Measurements from ENCODE around the gene NQO2. TPM values are rescaled to one million over a fixed set of nuclear protein-coding genes. Genes with fewer than 3 reads are reported as not detected.
"Not testable (repeated sequence)": the region's sequence is repeated elsewhere in the genome, so short reads cannot be mapped to it uniquely, and the experiment has no call there.

The NQO2 gene
- total RNA-seq, 1 experiment from 2014 or later = 26.8 TPM

DNA sequence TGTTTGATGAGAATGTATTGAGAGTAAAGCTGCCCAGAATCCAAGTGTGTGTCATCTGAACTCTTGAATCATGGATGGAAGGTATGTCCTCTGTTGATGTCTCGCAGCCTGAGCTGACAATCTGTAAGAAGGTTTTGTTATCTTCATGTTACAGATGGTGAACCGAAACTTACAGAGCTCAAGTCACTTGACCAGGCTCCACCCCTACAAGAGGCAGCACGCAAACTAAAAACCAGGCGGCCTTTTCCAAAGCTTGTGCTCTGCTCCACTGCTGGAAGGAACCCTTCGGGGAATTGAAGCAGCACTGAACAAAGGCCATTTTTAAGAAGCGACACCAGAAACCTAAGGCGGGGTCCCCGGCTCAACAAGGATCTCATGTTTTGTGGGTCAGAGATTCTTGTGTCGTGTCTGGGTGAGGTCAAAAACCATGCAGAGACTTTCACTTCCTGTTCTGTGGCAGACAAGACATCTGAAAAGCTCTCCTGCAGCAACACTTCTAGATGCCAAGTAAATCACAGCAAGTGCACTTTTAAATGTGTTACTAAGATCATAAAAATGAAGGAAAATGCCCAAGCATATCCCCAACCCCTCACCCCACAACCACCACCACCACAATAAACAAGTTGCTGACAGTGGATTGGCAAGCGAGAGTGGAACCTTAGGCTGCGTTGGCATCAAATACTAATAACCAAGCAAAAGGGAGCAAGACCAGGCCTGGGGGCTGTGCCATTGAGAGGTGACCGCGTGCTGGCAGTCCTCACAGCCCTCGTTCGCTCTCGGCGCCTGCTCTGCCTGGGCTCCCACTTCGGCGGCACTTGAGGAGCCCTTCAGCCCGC is 27.3 kb downstream of the NQO2 start:
- intact Hi-C loops (cut with micrococcal nuclease) = no loop called here
- Histone ChIP-seq H3K36me3 (ENCODE audit: low read depth, low read length) (no peaks in the 10 kb centered on the region), H3K4me1 (ENCODE audit: insufficient read depth, low read length) (peaks cover 24% of the 10 kb centered on the region), H3F3A (ENCODE audit: low read length, unreplicated experiment) (no peaks in the 10 kb centered on the region), H3K27ac (ENCODE audit: low read length) (no peak overlapping the region), H2AFZ (ENCODE audit: low read length) (no peak overlapping the region), H3K9me3 (ENCODE audit: low read length) (no peaks in the 10 kb centered on the region), H3K4me3 (ENCODE audit: low read length) (no peak overlapping the region), H4K20me1 (ENCODE audit: low read length) (no peaks in the 10 kb centered on the region), H3K79me2 (ENCODE audit: low read length) (peaks cover 5% of the 10 kb centered on the region; the same call in 1 of the 2 replicates), H3K4me2 (ENCODE audit: low read length) (no peak overlapping the region), H3K9ac (ENCODE audit: low read length) (no peak overlapping the region), H3K9me2 (replicated peaks; ENCODE audit: low read length) (no peaks in the 10 kb centered on the region), H3K27me3 (ENCODE audit: low read length) (no peaks in the 10 kb centered on the region)
- POLR2A ChIA-PET (ENCODE audit: unreplicated experiment) = no interaction called here
- no peak for ATAC-seq
- no peak for TF ChIP-seq CTCF (conservative IDR thresholded peaks at IDR 0.05; ENCODE audit: low read depth, low read length)
- TF ChIP-seq EZH2phosphoT487 (IDR thresholded peaks at IDR 0.05; ENCODE audit: borderline replicate concordance, low read length) = no peak
- TF ChIP-seq EZH2 (IDR thresholded peaks at IDR 0.05; ENCODE audit: low read length, unreplicated experiment) = no peak
- no TSS peak for BruUV-seq (replicated peaks)
- DNase-seq = no peak
- CTCF ChIA-PET = no interaction called here

GRCh38 chr6:3028156-3028555 is 28.5 kb downstream of the NQO2 start:
- H3K9me2 ChIP-seq (replicated peaks; ENCODE audit: low read length); H3K4me3 ChIP-seq (ENCODE audit: low read length); H3K27ac ChIP-seq (ENCODE audit: low read length); H4K20me1 ChIP-seq (ENCODE audit: low read length); H3K9me3 ChIP-seq (ENCODE audit: low read length); ATAC-seq; H2AFZ ChIP-seq (ENCODE audit: low read length); POLR2A ChIA-PET (ENCODE audit: unreplicated experiment); H3K36me3 ChIP-seq (ENCODE audit: low read depth, low read length); BruUV-seq (replicated peaks); CTCF ChIA-PET; H3K9ac ChIP-seq (ENCODE audit: low read length); H3K27me3 ChIP-seq (ENCODE audit: low read length); H3F3A ChIP-seq (ENCODE audit: low read length, unreplicated experiment); H3K4me2 ChIP-seq (ENCODE audit: low read length); intact Hi-C loops (cut with micrococcal nuclease); H3K79me2 ChIP-seq (ENCODE audit: low read length); DNase-seq: not testable (repeated sequence)
- peaks cover 19% of the 10 kb centered on the region for H3K4me1 ChIP-seq (ENCODE audit: insufficient read depth, low read length)

DNA sequence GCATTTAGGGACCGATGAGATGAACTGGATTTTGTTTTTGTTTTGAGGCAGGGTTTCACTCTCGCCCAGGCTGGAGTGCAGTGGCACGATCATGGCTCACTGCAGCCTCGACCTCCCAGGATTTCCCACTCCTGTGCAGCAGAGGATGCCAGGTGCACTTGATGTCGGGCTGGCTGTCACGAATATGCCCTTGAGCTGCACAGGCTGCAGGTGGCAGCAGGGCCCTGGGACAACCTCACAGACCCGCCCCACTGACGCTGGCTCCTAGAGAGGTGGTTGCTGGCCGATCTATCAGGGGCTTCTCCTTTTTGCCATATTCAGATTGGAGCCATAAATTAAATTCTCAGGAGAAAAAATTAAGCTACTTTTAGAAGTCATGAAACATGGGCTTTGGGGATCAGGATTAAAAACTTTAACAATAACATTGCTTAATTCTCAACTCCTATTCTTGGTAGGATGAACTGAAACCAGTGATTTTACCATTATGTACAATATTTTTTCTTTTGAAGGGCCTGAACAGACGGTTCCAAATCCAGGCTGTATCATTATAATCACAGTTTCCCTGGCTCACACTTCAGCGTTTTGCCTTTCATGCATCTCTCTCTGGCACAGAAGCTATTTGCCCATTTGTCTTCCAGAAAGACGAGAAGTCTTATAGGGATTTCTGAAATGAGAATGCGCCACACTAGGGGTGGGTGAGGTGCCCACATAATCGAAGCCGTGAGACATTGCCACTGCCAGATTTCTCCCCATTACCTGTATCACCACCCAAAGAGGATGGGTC is 32.4 kb downstream of the NQO2 start:
- no peak overlapping the region for H3K4me3 ChIP-seq (ENCODE audit: low read length)
- no peak overlapping the region for H2AFZ ChIP-seq (ENCODE audit: low read length)
- no peak overlapping the region for H3K9ac ChIP-seq (ENCODE audit: low read length)
- no peaks in the 10 kb centered on the region for H3K9me3 ChIP-seq (ENCODE audit: low read length)
- H3K4me1 ChIP-seq (ENCODE audit: insufficient read depth, low read length) = no peaks in the 10 kb centered on the region
- no TSS peak for BruUV-seq (replicated peaks)
- H4K20me1 ChIP-seq (ENCODE audit: low read length) = no peaks in the 10 kb centered on the region
- no peaks in the 10 kb centered on the region for H3K27me3 ChIP-seq (ENCODE audit: low read length)
- H3F3A ChIP-seq (ENCODE audit: low read length, unreplicated experiment) = no peaks in the 10 kb centered on the region
- no peaks in the 10 kb centered on the region for H3K9me2 ChIP-seq (replicated peaks; ENCODE audit: low read length)
- intact Hi-C loops (cut with micrococcal nuclease) = no loop called here
- H3K27ac ChIP-seq (ENCODE audit: low read length) = no peak overlapping the region
- TF ChIP-seq CTCF (conservative IDR thresholded peaks at IDR 0.05; ENCODE audit: low read depth, low read length) (no peak), EZH2 (IDR thresholded peaks at IDR 0.05; ENCODE audit: low read length, unreplicated experiment) (no peak), EZH2phosphoT487 (IDR thresholded peaks at IDR 0.05; ENCODE audit: borderline replicate concordance, low read length) (no peak)
- ChIA-PET CTCF (interaction anchor here (0.7 kb wide), 1 partner anchor 21 kb away, joined by 3 read pairs; no protein-coding TSS in a partner anchor), POLR2A (ENCODE audit: unreplicated experiment) (no interaction called here)
- H3K79me2 ChIP-seq (ENCODE audit: low read length) = no peaks in the 10 kb centered on the region
- H3K4me2 ChIP-seq (ENCODE audit: low read length) = no peak overlapping the region
- DNase-seq = no peak
- H3K36me3 ChIP-seq (ENCODE audit: low read depth, low read length) = no peaks in the 10 kb centered on the region
- no peak for ATAC-seq

Data from PC-3 (cell line).